Activated T-helper 1 cell treated with anti-CD3 and anti-CD28 coated beads, Interleukin-12 subunit alpha, Interleukin-12 subunit beta, Interleukin-2, Interleukin-4 antibody, amounts not matched to agents 30 ng/mL and 10 ng/mL and 1 ng/mL, durations not matched to agents 14 hours and 24 hours and 36 hours (primary cell): ENCODE data around the gene FDPS. TPM values are rescaled to one million over a fixed set of nuclear protein-coding genes. Genes with fewer than 3 reads are reported as not detected.

Experiments
- total RNA-seq: library from RNA; stranded (reverse); gene quantifications from 2 replicates; pipeline ENCODE4 v1.2.3, GENCODE V29; 2022

FDPS gene
- total RNA-seq, 1 donor from 2014 or later = 274 TPM

Other genes starting within 250 kb of the FDPS start
- 5.7 and 6.8 TPM in 2 replicates for gene EFNA4, start 245.1 kb upstream of the FDPS start, total RNA-seq
- gene EFNA3, start 230.0 kb upstream of the FDPS start, total RNA-seq = 2.8 and 3.0 TPM in 2 replicates
- not detected in 2 replicates for gene EFNA1, start 181.0 kb upstream of the FDPS start, total RNA-seq
- gene SLC50A1, start 173.0 kb upstream of the FDPS start, total RNA-seq = 45.7 and 47.7 TPM in 2 replicates
- gene DPM3, start 168.3 kb upstream of the FDPS start, total RNA-seq = 43.7 and 45.1 TPM in 2 replicates
- 230 and 238 TPM in 2 replicates for gene KRTCAP2, start 135.6 kb upstream of the FDPS start, total RNA-seq
- 10.2 and 12.6 TPM in 2 replicates for gene TRIM46, start 135.0 kb upstream of the FDPS start, total RNA-seq
- 9.7 and 10.0 TPM in 2 replicates for gene THBS3, start 101.0 kb upstream of the FDPS start, total RNA-seq
- 61.8 and 62.3 TPM in 2 replicates for gene MTX1, start 100.2 kb upstream of the FDPS start, total RNA-seq
- gene ENTREP3, start 53.4 kb upstream of the FDPS start, total RNA-seq = 40.3 and 45.5 TPM in 2 replicates
- gene SCAMP3, start 46.5 kb upstream of the FDPS start, total RNA-seq = 147 and 168 TPM in 2 replicates
- gene CLK2, start 35.4 kb upstream of the FDPS start, total RNA-seq = 87.0 and 91.6 TPM in 2 replicates
- 2.5 and 3.3 TPM in 2 replicates for gene HCN3, start 31.4 kb upstream of the FDPS start, total RNA-seq
- 0.05 and 0.15 TPM in 2 replicates for gene PKLR, start 7.4 kb upstream of the FDPS start, total RNA-seq
- gene RUSC1, start 12.0 kb downstream of the FDPS start, total RNA-seq = 28.7 and 34.7 TPM in 2 replicates